ENCODE data around the gene SRRT. TPM values are rescaled to one million over a fixed set of nuclear protein-coding genes. Genes with fewer than 3 reads are reported as not detected.
A peak's percentile ranks its signal among the peaks of the same experiment; 100 is the strongest.

SRRT gene
- total RNA-seq, 1 donor from 2014 or later = 60.4 TPM

DNA sequence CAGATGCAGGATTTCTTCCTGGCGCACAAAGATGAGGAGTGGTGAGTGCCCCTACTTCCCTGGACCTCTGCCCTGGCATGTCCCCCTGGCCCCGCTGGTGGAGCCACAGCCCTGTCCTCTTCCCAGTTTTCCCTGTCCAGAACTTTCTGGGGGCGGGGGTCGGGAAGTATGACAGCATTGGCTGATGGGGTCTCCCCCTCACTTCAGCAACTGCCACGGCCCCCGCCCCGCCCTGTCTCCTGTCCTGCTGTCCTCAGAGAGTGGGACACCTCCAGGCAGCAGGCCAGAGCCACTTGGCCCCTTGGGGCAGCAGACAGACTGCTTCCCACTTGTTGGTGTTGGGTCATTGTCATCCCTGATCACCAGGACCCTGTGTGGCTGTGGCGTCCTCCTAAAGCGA, 7.3 kb downstream of the SRRT start:
- H3K9ac ChIP-seq = no peak overlapping the region
- peaks cover 17% of the 10 kb centered on the region for H3K4me1 ChIP-seq
- no peak overlapping the region for H2AFZ ChIP-seq (replicated peaks)
- H3K9me3 ChIP-seq (ENCODE audit: low read depth) = no peaks in the 10 kb centered on the region
- Mint-ChIP-seq H3K27ac (no peak overlapping the region), H3K27me3 (ENCODE audit: insufficient read depth, low read depth) (peaks cover 14% of the 10 kb centered on the region), H3K4me3 (peak overlapping the region; percentile 33), H3K9me3 (no peaks in the 10 kb centered on the region), H3K36me3 (peaks cover 65% of the 10 kb centered on the region), H3K4me1 (peaks cover 27% of the 10 kb centered on the region)
- TF ChIP-seq EZH2phosphoT487 (IDR thresholded peaks at IDR 0.05) (no peak), EZH2 (IDR thresholded peaks at IDR 0.05) (no peak)
- TF ChIP-seq, protein P1, sequence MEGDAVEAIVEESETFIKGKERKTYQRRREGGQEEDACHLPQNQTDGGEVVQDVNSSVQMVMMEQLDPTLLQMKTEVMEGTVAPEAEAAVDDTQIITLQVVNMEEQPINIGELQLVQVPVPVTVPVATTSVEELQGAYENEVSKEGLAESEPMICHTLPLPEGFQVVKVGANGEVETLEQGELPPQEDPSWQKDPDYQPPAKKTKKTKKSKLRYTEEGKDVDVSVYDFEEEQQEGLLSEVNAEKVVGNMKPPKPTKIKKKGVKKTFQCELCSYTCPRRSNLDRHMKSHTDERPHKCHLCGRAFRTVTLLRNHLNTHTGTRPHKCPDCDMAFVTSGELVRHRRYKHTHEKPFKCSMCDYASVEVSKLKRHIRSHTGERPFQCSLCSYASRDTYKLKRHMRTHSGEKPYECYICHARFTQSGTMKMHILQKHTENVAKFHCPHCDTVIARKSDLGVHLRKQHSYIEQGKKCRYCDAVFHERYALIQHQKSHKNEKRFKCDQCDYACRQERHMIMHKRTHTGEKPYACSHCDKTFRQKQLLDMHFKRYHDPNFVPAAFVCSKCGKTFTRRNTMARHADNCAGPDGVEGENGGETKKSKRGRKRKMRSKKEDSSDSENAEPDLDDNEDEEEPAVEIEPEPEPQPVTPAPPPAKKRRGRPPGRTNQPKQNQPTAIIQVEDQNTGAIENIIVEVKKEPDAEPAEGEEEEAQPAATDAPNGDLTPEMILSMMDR (IDR thresholded peaks at IDR 0.05) = no peak
- peaks cover 73% of the 10 kb centered on the region for H3K79me2 ChIP-seq (ENCODE audit: low read depth)
- no peak overlapping the region for H3K4me2 ChIP-seq
- H3K4me3 ChIP-seq = no peak overlapping the region
- H3K36me3 ChIP-seq = peaks cover 5% of the 10 kb centered on the region
- peaks cover 91% of the 10 kb centered on the region for H4K20me1 ChIP-seq (ENCODE audit: low read depth)
- DNase-seq (ENCODE audit: low spot score) = no peak
- peaks cover 61% of the 10 kb centered on the region for H3F3A ChIP-seq (ENCODE audit: low read depth)
- no peaks in the 10 kb centered on the region for H3K27me3 ChIP-seq
- H3K27ac ChIP-seq = no peak overlapping the region

DNA sequence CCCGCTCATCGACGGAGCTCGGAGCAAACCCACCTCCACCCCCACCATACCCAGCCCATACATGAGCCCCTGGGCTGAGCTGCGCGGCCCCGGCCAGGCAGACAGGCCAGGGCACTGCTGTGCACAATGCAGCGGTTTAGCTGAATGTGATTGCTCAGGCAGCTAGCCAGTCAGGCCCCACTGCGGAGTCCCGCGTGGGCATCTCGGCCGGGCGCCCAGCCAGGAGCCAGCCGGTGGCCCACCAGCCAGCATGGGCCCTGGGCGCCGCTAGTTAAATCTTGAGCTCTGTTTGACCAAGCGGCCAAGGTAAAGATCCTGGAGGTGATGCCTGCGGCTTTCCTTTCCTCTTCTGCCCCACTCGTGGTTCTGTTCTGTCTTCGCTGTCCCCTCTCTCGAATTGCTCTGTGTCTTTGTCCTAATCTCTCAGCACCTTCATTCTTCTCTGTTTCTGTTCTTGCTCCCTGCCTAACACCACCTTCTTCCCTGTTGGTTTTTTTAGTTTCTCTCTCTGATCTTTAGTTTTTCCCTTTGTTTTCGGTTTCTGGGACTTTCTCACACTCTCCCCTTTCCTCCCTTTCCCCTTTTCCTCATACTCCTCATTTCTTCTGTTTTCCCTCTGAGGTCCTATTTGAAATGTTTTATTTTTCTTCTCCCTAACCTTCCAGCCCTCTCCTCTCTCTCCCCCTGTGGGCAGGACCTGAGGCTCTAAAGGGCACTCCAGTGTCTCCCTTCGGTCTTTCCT, 8.1 kb downstream of the SRRT start:
- TF ChIP-seq EZH2 (IDR thresholded peaks at IDR 0.05) (no peak), EZH2phosphoT487 (IDR thresholded peaks at IDR 0.05) (no peak)
- TF ChIP-seq, protein P1 (IDR thresholded peaks at IDR 0.05) = no peak
- H3K4me1 ChIP-seq = peaks cover 17% of the 10 kb centered on the region
- no peaks in the 10 kb centered on the region for H3K9me3 Mint-ChIP-seq

DNA sequence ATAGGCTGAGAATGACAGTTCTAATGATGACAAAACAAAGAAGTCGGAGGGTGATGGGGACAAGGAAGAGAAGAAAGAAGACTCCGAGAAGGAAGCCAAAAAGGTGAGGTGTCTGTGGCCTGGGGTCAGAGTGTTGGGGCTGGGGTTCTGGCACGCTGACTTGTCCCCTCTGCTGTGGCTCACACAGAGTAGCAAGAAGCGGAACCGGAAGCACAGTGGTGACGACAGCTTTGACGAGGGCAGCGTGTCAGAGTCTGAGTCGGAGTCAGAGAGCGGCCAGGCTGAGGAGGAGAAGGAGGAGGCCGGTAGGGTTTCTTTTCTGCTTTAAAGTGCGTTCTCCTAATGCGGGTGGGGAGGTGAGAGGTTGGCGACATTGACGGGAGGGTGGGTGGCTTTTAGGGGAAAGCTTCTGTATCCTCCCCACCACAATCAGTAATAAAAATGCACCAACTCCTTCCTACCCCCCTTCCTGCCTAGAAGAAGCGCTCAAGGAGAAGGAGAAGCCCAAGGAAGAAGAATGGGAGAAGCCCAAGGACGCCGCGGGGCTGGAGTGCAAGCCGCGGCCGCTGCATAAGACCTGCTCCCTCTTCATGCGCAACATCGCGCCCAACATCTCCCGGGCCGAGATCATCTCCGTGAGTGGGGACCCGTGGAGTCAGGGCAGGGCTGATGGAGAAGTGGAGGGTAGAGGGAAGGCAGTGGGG, 10.0 kb downstream of the SRRT start:
- no peak for DNase-seq (ENCODE audit: low spot score)
- Mint-ChIP-seq H3K36me3 (peaks cover 62% of the 10 kb centered on the region), H3K4me3 (no peak overlapping the region), H3K4me1 (peaks cover 21% of the 10 kb centered on the region), H3K9me3 (no peaks in the 10 kb centered on the region), H3K27ac (no peak overlapping the region), H3K27me3 (ENCODE audit: insufficient read depth, low read depth) (peaks cover 15% of the 10 kb centered on the region)
- Histone ChIP-seq H3K36me3 (peaks cover 5% of the 10 kb centered on the region), H3K9me3 (ENCODE audit: low read depth) (no peaks in the 10 kb centered on the region), H4K20me1 (ENCODE audit: low read depth) (peaks cover 84% of the 10 kb centered on the region), H3K4me3 (no peak overlapping the region), H3K27ac (no peak overlapping the region), H2AFZ (replicated peaks) (no peak overlapping the region), H3K79me2 (ENCODE audit: low read depth) (peaks cover 58% of the 10 kb centered on the region), H3K27me3 (no peaks in the 10 kb centered on the region), H3K4me1 (peaks cover 10% of the 10 kb centered on the region), H3K4me2 (no peak overlapping the region), H3K9ac (no peak overlapping the region), H3F3A (ENCODE audit: low read depth) (peaks cover 61% of the 10 kb centered on the region)
- TF ChIP-seq, protein P1 (IDR thresholded peaks at IDR 0.05) = no peak
- TF ChIP-seq EZH2phosphoT487 (IDR thresholded peaks at IDR 0.05) = no peak
- TF ChIP-seq EZH2 (IDR thresholded peaks at IDR 0.05) = no peak

More for the DNA sequence above, 8.1 kb downstream of the SRRT start:
- H3K36me3 Mint-ChIP-seq = peaks cover 65% of the 10 kb centered on the region
- Histone ChIP-seq H3K79me2 (ENCODE audit: low read depth) (peaks cover 66% of the 10 kb centered on the region), H4K20me1 (ENCODE audit: low read depth) (peaks cover 91% of the 10 kb centered on the region), H3K27ac (no peak overlapping the region), H3K9me3 (ENCODE audit: low read depth) (no peaks in the 10 kb centered on the region), H3K4me3 (no peak overlapping the region), H3F3A (ENCODE audit: low read depth) (peaks cover 62% of the 10 kb centered on the region), H3K27me3 (no peaks in the 10 kb centered on the region), H3K36me3 (peaks cover 5% of the 10 kb centered on the region), H2AFZ (replicated peaks) (no peak overlapping the region), H3K4me2 (no peak overlapping the region), H3K9ac (no peak overlapping the region)
- peaks cover 27% of the 10 kb centered on the region for H3K4me1 Mint-ChIP-seq
- no peak overlapping the region for H3K27ac Mint-ChIP-seq
- H3K4me3 Mint-ChIP-seq = no peak overlapping the region
- H3K27me3 Mint-ChIP-seq (ENCODE audit: insufficient read depth, low read depth) = peaks cover 15% of the 10 kb centered on the region
- no peak for DNase-seq (ENCODE audit: low spot score)
